NOMO-1 treated with dmso at 0.1 percent for 144 hours (cell line): ENCODE data around the gene HDAC9.

ENCODE experiments used
- DNase-seq: peaks from one replicate; lab custom pipeline; 2025; ENCODE audit not compliant: unreplicated experiment; lab: John Stamatoyannopoulos, UW

The HDAC9 gene

DNA sequence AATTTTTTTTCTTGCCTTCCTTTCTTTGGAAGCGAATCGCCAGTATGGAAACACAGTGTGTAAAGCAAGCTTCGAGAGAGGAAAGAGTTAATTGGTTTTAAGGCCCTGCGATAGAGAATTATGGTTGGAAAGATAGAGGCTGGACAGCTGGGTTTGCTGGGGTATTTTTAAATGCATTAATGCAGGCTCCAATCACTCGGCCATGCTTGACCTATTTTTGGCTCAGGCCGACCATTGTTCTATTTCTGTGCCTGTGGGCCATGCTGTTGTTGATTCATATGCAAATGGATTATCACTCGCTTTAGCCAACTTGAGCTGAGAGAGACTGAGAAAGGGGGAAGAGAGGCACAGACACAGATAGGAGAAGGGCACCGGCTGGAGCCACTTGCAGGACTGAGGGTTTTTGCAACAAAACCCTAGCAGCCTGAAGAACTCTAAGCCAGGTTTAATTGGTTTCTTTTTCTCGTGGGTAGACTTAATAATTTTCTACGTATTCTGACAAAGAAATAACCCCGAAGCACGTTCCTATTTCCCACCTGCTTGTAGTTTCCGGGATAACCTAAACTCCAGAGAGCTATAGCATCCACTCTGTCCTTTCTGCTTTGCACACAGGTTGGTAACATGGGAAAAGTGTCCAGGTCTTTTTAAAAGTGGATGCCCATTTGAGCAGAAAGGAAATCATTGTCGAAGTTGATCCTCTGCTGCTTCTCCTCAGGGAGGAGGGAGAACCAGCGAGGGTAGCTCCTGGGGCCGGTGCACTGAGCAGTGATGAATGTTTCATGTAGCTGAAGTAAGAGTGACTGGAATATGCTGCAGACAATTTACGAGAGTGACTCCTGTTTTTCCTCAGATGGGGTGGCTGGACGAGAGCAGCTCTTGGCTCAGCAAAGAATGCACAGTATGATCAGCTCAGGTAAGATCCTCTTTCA is at the start of gene HDAC9:
HDAC9 (plus strand) TSS at position 338 of the 929 bp plus-strand sequence; CDS start at position 892, 554 bp downstream.
- DNase-seq: peak; percentile 59

DNA sequence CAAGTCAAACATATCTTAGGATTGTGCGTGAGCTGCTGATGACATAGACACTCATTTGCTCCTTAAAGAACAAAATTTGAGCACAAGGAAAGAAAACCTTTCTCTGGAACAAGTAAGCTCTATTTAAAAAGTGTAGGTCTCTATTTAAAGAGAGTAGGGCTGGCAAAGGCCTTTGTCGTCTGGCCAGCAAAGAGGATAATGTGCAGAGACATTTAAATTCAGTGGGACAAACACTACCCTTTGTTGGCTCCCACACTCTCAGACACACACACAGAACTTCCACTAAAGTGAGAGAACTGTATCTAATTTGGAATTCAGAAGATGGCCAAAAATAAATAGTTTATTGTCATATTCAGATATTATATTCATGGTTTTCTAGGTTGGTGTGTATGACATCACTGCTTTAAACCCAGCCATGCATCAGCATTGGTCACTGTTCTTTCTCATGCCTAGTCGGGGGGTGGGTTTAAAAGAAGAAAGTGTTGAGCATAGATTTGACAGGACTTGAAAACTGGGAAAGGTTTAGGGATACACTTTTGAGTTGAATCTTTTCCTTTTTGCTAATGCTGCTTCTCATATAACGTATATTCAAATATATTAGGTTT is 49.5 kb upstream of the HDAC9 start:
- no peak for DNase-seq

GRCh38 chr7:18450019-18450418 is 45.5 kb upstream of the HDAC9 start:
- DNase-seq: no peak

DNA sequence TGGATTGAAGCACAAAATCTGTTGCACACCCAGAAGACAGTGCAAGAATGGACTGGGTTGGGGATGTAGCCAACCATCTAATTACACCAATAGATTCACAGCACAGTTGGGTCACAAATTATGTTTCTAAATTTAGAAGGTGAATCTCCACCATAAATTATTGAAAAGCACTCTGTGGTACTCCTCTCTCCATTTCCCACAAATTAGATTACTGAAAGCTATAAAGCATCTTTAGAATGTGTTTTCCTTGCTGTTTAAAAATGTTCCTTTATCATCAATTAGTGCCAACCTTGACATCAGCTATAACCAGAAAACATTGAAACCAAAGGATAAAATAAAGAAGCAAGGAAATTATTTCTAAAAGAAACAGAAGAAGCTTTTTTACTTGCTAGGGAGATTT is 39.9 kb upstream of the HDAC9 start:
- no peak for DNase-seq

GRCh38 chr7:18457832-18458231 is 37.7 kb upstream of the HDAC9 start:
- no peak for DNase-seq

GRCh38 chr7:18458830-18459229 is 36.7 kb upstream of the HDAC9 start:
- DNase-seq: no peak

DNA sequence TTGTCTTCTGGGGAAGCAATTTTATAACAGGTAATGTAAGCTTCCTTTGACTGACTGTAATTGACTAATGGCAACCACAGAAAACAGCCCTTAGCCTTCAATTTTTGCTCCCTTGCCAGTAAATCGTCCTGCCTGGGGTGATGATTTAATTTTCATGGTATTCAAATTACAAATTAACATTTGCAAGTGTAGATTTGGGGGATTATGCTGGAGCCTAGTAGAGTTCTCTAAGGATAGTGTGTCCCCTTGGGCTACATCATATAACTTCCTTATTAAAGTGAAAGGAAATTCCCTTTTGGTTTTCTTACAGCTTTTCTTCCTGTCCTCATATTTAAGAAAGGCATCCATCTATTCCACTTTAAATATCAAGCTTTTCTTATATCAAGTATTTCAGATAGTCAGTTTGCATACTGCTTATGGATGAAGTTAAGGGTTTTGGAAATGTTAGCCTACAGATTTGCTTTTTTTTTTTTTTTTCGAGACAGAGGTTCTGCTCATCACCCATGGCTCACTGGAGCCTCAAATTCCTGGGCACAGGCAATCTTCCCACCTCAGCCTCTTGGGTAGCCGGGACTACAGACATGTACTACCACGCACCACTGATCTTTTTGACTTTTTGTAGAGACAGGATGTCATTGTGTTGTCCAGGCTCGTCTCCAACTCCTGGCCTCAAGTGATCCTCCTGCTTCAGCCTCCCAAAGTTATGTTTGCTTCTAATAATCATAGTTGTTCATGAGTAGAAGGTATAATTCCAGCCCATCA is 35.9 kb upstream of the HDAC9 start:
- no peak for DNase-seq

DNA sequence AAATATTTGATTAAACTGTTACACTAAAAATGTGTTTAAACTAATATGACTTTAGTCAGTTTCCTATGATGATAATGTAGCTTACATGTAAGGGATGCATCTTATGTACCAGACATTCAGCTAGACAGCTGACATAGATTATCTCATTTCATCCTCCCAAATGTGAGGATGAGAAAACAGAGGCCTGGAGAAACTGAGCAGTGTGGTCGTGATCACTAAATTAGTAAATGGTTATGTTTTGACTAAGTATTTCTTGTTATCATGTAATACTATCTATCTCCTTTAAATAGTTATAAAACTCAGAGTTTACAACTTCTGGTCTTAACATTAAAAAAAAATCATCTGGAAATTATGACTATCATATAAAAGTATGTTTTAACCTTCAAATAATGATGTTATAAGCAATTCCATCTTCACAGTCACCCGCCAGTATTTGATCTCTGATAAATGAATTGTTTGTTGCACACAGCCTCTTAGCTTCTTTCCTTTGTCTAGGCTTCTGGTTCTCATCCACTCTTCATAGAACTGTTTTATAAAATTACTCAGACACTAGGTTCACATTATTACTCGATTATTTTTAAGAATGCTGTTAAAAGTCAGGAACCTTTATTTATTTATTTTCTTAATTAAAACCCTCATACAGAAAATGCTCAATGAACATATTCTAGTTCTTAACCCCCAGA is 33.6 kb upstream of the HDAC9 start:
- DNase-seq: no peak

GRCh38 chr7:18464830-18465229 is 30.7 kb upstream of the HDAC9 start:
- DNase-seq: no peak

DNA sequence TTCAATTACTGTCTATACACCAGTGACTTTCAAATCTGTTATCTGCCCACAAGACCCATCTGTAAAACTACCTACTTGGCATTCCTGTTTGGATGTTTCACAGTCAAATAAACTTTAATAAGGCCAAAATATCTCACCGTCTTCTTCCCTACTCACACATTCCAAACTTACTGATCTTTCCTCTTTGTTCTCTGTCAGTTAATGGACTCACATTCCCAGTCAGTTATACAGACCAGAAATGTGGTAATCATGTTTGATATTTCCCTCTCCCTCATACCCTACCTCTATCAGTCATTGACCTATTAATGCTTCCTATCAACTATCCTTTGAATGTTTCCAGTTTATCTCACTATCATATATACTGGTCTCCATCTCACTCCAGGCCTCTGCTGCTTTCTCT is 28.5 kb upstream of the HDAC9 start:
- DNase-seq: no peak

GRCh38 chr7:18468795-18469194 is 26.8 kb upstream of the HDAC9 start:
- DNase-seq: no peak

DNA sequence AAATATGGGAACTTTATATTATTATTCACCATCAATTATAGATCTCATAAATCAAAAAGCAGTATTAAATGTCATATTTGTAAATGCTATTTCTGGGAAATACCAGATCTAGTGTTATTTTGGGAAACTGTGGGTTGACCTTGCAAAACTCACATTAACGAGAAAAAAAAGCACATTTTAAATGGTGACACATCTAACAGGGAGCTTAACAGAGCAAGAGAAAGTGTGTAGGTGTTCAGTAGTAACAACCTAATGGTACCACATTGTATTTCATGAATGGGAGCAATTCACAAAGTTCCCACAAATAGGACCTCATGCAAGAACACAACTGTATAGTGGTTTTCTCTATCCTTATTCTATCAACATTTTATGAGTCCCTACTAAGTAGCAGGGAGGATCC is 26.2 kb upstream of the HDAC9 start:
- DNase-seq: no peak

DNA sequence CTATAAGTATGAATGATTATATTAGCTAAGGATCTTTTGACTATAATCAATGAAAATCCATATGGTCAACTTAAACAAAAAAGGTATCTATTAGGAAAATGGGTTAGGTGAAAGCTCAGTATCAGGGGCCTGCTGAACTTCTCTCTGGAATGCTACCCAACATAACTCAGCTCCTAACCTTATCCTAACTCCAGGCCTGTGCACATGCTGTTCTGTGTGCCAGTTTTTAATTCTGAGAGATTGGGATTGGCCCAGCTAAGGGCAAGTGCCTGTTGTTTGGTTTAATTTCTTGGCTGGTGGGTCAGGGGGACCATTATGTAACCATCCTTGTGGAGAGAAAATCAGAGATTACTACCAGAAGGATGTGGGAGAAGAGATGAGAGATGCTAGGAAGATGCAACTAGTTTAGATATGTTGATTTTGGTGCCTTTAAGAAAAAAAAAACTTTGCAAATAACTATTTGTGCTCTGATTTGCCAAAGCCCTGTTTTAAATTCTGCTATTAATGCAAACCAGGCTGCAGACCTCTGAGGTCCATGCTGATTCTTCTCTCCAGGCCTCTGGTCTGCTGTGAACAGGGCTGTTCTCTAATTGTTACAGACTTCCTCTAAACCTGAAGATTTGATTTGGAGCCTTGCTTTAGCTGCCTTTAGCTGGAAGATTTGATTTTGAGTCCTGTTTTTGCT is 23.9 kb upstream of the HDAC9 start:
- DNase-seq: no peak

DNA sequence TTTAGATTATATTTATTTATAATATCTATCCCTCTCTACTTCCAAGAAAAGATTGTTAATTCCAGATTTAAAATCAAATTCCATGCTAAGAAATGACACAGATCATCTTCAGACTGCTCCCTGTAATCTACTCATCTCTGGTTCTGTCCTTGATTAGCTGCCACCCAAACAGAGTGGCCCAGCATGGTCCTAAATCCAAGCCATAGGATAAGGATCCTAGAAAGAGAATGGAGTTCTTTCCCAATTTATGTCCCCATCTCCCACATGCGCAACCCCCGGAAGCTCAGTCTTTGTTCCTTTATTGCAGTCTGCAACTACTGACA is 23.4 kb upstream of the HDAC9 start:
- no peak for DNase-seq

GRCh38 chr7:18473119-18473518 is 22.4 kb upstream of the HDAC9 start:
- no peak for DNase-seq

DNA sequence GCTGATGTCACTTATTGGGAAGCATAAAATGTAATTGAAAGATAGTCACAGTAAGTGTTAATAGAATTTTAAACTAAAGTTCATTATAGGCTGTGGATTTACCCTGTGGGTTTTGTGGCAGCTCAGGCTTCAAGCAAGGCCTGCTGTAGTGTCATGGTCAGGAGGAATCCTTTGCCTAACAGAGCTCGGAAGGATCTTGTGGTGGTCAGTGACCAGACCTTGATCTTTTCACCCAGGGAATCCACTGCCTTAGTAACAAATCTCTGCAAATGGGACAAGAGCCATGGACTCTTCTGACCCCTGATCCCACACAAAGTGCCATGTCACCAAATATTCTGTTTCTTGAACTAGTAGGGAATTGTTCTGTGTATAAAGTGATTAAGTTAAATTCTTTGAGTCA is 20.6 kb upstream of the HDAC9 start:
- DNase-seq: no peak

DNA sequence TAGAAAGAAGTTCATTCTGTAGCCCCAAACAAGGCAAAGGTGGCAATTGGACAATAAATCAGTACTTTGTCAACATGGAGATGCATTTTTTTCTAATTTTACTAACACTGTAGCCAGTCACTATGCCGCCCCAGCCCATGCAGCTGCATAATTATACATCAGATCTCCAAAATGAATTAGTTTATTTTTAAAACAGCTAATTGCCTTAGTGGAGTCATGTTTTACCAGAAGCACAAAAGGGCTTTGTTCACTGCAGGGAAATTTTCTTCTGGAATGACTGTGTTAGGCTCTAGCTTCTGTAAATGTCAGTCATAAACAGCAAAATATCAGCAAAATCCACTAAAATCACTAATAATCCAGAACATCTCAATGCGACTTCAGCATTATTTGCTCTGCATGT is 20.1 kb upstream of the HDAC9 start:
- DNase-seq: no peak

- DNase-seq: no peak
Measured at GRCh38 chr7:18481776-18482175, 13.8 kb upstream of the HDAC9 start.

DNA sequence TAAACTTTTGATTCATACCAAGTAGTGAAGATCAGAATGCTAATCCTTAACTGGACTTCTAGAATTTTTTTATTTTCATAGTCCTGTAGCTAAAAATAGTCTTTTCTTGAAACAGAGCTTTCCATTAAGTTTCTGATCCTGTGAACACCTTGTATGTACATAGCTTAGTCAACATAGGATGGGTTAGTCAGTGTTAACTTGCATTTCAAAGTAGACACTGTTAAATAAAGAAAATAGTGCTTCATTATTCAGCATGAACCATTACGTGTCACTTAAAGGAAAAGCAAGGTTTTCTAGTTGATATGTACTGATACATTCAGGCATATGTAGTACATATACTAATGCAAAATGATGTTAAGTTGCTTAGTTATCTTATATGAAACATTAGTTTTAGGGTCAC is 7.5 kb upstream of the HDAC9 start:
- DNase-seq: no peak

GRCh38 chr7:18489624-18490023 is 5.9 kb upstream of the HDAC9 start:
- DNase-seq: no peak

DNA sequence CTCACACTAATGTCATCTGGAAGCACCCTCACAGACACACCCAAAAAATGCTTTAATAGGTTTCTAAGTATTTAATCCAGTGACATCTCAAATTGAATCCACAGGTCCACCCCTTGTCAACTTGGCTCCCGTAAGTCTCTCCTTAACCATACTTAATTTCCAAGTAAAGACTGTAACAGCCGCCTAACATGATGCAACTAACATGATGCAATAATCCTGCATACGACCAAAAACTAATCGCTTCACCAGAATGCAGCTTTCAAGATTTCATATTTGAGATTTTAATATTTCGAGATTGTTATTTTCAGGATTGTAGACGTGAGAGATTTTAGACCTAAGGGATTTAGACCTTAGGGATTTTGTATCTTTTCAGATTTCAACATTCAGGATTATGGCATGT is 3.7 kb upstream of the HDAC9 start:
- DNase-seq: no peak
